ENCODE data around the gene STMP1.

STMP1 gene

DNA sequence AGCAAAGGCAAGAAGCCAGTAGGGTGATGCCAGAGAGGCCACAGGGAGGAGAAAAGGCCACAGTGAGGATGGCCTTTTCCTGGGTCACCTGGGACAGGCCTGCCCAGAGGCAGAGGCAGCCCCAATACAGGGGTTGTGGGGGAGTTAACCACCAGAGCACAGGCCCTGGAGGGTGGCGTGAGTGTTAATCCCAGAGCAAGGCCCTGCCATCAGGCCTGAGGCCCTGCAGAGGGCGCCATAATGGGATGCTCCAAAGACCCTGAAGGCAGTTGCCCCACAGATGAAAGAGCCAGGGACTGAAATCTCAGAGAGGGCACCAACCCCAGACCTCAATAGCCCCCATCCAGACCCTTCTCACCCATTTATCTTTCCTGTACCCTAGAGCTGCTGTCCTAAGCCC lies 41.8 kb downstream of the STMP1 start:
- peak in 1 of 2 donors; percentile 1 for DNase-seq

DNA sequence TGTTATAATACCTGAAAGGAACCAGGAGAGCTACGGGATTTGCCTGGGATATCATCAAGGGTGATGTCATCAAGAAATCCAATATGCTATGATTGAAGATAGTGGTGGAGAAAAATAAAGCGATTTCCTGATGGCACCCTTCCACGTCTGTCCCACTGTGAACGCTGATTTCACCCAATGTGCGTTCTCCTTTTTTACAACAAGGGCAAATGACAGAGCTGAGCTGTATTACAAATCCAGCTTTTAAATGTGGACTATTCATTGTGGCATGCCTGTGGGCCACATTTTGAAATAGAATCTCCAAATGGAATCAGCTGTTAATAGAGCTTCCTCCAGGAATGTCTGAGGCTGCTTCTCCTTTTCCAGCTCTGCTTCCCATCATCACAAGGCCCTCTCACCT lies 42.4 kb downstream of the STMP1 start:
- no peak for DNase-seq

- no peak for DNase-seq
These were observed 43.9 kb downstream of the STMP1 start for GRCh38 chr7:135706038-135706742.

- DNase-seq = no peak
These were observed 44.7 kb downstream of the STMP1 start for GRCh38 chr7:135706858-135707569.

DNA sequence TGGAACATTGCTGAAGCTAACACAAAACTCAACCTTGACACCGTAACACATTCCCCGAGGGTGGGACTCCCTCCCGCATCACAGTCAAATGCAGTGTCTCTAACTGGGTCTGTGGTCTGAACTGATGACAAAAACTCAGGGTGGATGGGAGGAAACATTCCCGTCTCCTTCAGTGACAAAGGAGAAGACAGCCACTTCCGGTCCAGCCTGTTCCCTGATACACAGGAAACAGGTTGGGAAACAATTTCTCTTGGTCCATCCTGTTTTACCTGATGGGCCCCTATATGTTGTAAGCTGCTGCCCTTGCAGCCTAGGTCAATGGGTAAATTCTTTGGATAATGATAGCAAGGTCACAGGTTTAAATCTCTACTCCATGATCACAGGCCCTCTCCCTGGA lies 45.3 kb downstream of the STMP1 start:
- no peak for DNase-seq

GRCh38 chr7:135708041-135708440 lies 45.7 kb downstream of the STMP1 start:
- no peak for DNase-seq

DNA sequence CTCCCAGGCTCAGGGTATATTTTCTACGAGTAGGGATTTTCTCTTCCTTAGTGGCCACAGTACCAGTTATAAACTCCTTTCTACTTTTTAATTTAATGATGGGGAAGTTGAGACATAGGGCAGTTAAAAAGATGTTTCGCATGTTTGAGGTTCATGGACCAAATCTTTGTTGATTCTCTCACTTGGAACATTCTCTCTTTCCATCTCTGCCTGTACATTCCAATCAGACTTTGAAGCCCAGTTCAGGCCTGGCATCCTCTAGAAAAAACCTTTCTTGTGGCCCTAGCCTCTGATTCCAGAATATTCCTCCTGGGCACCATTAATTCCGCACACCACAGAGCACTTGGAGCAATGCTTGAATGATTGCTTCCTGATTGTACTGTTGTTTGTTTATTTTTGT lies 47.2 kb downstream of the STMP1 start:
- DNase-seq = no peak

- DNase-seq = peak; percentile 14 to 23
These were observed 48.3 kb downstream of the STMP1 start for GRCh38 chr7:135710417-135711138.

- no peak for DNase-seq
These were observed 48.8 kb downstream of the STMP1 start for GRCh38 chr7:135711139-135711469.

GRCh38 chr7:135712182-135712782 lies 50.0 kb downstream of the STMP1 start:
- no peak for DNase-seq

GRCh38 chr7:135712796-135713195 lies 50.5 kb downstream of the STMP1 start:
- no peak for DNase-seq

- no peak for DNase-seq
These were observed 51.6 kb downstream of the STMP1 start for GRCh38 chr7:135713836-135714470.

GRCh38 chr7:135714534-135715009 lies 52.3 kb downstream of the STMP1 start:
- DNase-seq = no peak

GRCh38 chr7:135715055-135715522 lies 52.8 kb downstream of the STMP1 start:
- no peak for DNase-seq

GRCh38 chr7:135715673-135716072 lies 53.4 kb downstream of the STMP1 start:
- DNase-seq = no peak

DNA sequence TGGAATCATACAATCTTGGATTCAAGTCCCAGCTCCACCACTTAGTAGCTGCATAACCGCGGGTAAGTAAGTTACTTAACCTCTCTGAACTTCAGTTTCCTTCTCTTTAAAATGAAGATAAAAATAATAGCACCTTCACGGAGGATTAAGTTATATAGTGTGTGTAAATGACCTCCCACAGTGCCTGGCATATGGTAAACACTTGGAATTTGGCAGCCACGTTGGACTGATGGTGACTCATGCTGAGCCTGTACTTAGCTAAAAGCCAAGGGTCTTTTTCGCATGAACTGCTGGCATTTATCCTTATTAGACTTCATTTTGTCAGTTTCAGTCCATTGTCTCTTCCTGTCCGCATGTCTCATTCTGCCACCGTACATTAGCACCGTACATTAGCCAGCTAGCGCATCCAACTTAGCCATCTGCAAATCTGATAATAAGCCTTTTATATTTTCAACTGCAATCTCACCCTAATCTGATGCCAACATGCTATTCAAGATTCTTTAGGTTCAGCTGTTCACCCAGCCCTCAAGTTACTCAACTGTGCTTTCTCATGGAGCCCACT lies 54.4 kb downstream of the STMP1 start:
- DNase-seq = no peak

DNA sequence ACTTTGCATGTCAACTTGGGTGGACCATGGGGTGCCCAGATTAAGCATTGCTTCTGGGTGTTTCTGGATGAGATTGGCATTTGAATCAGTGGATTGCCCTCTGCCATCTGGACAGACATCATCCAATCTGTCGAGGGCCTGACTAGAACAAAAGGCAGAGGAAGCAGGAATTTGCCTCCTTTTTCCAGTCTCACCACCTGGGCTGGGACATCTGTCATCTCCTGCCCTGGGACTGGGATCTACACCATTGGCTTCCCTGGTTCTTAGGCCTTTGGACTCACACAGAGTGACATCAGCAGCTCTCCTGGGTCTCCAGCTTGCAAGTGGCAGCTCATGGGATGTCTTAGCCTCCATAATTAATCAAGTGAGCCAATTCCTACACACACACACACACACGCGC lies 55.4 kb downstream of the STMP1 start:
- no peak for DNase-seq

- no peak for DNase-seq
These were observed 55.9 kb downstream of the STMP1 start for GRCh38 chr7:135718219-135718618.

DNA sequence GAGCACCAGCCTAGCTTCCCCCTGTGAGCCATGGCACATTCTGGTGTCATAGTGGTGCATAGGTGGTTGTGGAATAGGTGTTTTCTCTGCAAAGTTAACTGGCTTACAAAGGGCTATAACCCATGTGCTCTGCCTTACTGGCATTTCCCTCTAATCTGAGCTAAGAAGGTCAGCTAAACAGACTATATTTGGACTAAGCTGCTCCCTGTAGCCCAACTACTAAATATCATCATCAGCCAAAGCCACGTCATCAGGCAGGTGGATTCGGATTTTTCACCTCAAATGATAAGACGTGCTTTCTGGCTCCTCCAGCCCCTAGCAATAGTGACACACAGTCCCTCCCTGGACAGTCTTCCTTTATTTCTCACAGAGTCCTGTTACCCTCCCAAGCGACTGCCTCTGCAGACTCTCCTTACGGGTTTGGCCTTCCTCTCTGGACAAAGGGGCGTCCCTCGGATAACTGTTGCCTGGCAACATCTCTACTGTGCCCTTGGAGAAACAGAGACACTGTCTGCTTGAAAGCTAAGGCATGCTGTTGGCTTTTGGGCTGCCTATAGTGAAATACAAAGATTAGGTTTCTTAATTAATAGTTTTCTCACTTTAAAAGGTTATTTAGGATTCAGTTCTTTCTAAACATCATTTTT lies 56.6 kb downstream of the STMP1 start:
- DNase-seq = no peak

DNA sequence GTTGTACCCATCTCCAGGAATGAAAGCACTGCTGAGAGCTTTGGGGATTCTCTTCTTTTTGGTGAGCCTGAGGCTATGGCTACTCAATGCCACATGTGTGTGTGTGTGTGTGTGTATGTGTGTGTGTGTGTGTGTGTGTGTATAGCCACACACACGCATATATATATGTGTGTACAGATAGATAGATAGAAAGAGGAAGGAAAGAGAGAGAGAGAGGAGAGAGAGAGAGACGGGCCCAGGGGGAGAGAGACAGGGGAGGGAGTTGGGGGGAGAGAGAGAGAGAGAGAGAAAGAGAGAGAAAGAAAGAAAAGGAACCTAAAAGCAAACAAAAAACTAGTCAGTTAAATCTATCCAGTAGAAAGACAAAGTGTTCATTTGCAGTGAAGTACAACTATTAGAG lies 57.4 kb downstream of the STMP1 start:
- no peak for DNase-seq

DNA sequence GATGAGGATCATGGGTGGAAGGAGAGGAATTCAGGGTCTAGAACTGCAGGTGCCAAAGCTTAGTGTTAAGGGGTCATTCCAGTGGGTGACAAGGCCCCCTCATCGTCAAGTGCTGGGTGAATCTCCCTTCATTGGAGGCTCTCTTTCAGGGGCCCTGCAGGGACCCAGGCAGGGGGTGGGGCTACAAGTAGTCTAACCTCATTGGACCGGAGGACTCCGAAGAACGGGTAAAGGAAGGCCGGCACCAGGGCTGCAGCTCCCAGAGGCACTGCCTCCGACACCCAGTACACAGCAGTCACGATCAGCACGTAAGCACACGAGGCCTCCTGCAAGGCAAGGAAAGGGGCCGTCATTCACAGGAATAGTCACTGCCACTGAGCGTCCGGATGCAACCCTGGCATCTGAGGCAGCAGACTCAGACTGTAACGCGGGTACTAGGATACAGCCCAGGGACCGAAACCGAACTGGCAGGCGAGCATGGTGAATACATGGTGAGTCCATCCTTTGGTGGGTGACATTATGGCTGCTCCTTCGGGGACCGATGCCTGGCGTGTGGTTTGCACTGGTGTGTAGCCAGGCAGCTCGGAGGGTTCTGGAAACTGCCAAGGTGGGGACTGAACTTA lies 59.0 kb downstream of the STMP1 start:
- DNase-seq = no peak

Measured in inflammatory macrophage (primary cell).